Esophagus muscularis mucosa (tissue), 4 donors: Measurements from ENCODE around the gene PGK2.

Experiments
- EP300 ChIP-seq: sonication (generic); formaldehyde crosslinking; IDR thresholded peaks from one replicate; pipeline ENCODE4 v1.6.1; 2017; ENCODE audit warnings: antibody characterized with exemption
- POLR2A ChIP-seq: fragments of 450-650 bp; IDR thresholded peaks from one replicate; pipeline ENCODE4 v1.6.1; 2017; ENCODE audit warnings: antibody characterized with exemption, moderate library complexity, mild to moderate bottlenecking, low read depth
- TF ChIP-seq, protein P1 (sequence below), 3 experiments: fragments of 200-600 bp in 2 of 3; fragments of 450-650 bp in 1 of 3; sonication (generic) in 2 of 3; IDR thresholded peaks; one replicate each; pipeline ENCODE4 v1.5.1; 2017 to 2019; ENCODE audit warnings: antibody characterized with exemption in 3 of 3, mild to moderate bottlenecking in 2 of 3, moderate library complexity in 1 of 3

DNA sequence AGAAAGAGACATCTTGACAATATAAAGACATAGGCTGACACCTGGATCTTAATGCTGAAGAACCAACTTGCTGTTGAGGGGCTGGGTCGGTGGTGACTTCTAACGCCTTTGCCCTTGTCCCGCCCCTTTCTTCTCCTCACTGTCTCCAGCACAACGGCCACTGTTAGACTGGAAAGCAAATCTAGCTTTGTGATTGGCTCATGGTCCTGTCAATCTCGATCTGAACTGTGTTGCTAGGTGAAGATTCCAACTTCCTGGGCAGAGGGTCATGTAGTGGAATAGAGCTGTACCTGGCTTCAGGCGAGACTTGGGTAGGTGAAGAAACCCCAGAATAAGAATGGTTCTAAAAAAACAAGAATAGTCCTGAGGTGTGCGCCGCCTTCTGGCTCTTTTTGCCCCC, at the start of gene PGK2:
- TF ChIP-seq, protein P1, sequence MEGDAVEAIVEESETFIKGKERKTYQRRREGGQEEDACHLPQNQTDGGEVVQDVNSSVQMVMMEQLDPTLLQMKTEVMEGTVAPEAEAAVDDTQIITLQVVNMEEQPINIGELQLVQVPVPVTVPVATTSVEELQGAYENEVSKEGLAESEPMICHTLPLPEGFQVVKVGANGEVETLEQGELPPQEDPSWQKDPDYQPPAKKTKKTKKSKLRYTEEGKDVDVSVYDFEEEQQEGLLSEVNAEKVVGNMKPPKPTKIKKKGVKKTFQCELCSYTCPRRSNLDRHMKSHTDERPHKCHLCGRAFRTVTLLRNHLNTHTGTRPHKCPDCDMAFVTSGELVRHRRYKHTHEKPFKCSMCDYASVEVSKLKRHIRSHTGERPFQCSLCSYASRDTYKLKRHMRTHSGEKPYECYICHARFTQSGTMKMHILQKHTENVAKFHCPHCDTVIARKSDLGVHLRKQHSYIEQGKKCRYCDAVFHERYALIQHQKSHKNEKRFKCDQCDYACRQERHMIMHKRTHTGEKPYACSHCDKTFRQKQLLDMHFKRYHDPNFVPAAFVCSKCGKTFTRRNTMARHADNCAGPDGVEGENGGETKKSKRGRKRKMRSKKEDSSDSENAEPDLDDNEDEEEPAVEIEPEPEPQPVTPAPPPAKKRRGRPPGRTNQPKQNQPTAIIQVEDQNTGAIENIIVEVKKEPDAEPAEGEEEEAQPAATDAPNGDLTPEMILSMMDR (IDR thresholded peaks at IDR 0.05), result no peak
- TF ChIP-seq EP300 (no peak), POLR2A (no peak)
